ENCODE data around the gene IGSF23.

IGSF23 gene

GRCh38 chr19:44575116-44575700 lies 38.2 kb upstream of the IGSF23 start:
- no peak overlapping the region for H3K4me3 ChIP-seq (ENCODE audit: low read length in 2 of 2)
- no peaks in the 10 kb centered on the region for H3K36me3 ChIP-seq (ENCODE audit: control insufficient read depth in 2 of 2, insufficient read depth in 2 of 2, low read length in 2 of 2)
- H3K27ac ChIP-seq (ENCODE audit: low read length): no peak overlapping the region
- H3K9me3 ChIP-seq (ENCODE audit: control insufficient read depth in 2 of 2, low read length in 2 of 2): no peaks in the 10 kb centered on the region
- H3K4me1 ChIP-seq (ENCODE audit: control insufficient read depth, insufficient read depth, low read length): no peaks in the 10 kb centered on the region
- H3K9ac ChIP-seq (ENCODE audit: low read length in 2 of 2): no peak overlapping the region
- peaks cover 0 to 4% of the 10 kb centered on the region in 2 donors for H3K27me3 ChIP-seq (ENCODE audit: control insufficient read depth in 1 of 2, insufficient read depth in 2 of 2, low read length in 2 of 2)

GRCh38 chr19:44576843-44577565 lies 36.4 kb upstream of the IGSF23 start:
- Histone ChIP-seq H3K4me1 (ENCODE audit: control insufficient read depth, insufficient read depth, low read length) (no peaks in the 10 kb centered on the region), H3K27me3 (ENCODE audit: control insufficient read depth in 1 of 2, insufficient read depth in 2 of 2, low read length in 2 of 2) (no peaks in the 10 kb centered on the region), H3K9ac (ENCODE audit: low read length in 2 of 2) (no peak overlapping the region), H3K4me3 (ENCODE audit: low read length in 2 of 2) (no peak overlapping the region), H3K9me3 (ENCODE audit: control insufficient read depth in 2 of 2, low read length in 2 of 2) (no peaks in the 10 kb centered on the region), H3K27ac (ENCODE audit: low read length) (no peak overlapping the region), H3K36me3 (ENCODE audit: control insufficient read depth in 2 of 2, insufficient read depth in 2 of 2, low read length in 2 of 2) (no peaks in the 10 kb centered on the region)

DNA sequence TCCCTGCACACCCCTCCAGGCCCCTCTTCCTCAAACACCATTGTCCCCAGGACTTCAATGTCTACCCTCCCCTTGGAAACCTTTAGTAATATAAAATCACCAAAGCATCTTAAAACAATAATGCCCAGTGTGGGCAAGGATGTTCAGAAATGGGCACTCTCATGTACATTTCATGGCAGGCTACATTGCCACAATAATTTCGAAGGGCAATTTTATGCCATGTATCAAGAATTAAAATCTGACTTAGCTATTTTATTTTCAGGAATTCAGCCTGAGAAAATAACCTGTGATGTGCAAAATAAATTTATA lies 35.8 kb upstream of the IGSF23 start:
- Histone ChIP-seq H3K9me3 (ENCODE audit: control insufficient read depth in 2 of 2, low read length in 2 of 2) (no peaks in the 10 kb centered on the region), H3K4me3 (ENCODE audit: low read length in 2 of 2) (no peak overlapping the region), H3K9ac (ENCODE audit: low read length in 2 of 2) (no peak overlapping the region), H3K4me1 (ENCODE audit: control insufficient read depth, insufficient read depth, low read length) (no peaks in the 10 kb centered on the region), H3K27ac (ENCODE audit: low read length) (no peak overlapping the region), H3K27me3 (ENCODE audit: control insufficient read depth in 1 of 2, insufficient read depth in 2 of 2, low read length in 2 of 2) (no peaks in the 10 kb centered on the region), H3K36me3 (ENCODE audit: control insufficient read depth in 2 of 2, insufficient read depth in 2 of 2, low read length in 2 of 2) (no peaks in the 10 kb centered on the region)

GRCh38 chr19:44579663-44580365 lies 33.5 kb upstream of the IGSF23 start:
- Histone ChIP-seq H3K36me3 (ENCODE audit: control insufficient read depth in 2 of 2, insufficient read depth in 2 of 2, low read length in 2 of 2) (no peaks in the 10 kb centered on the region), H3K27me3 (ENCODE audit: control insufficient read depth in 1 of 2, insufficient read depth in 2 of 2, low read length in 2 of 2) (peaks cover 0 to 3% of the 10 kb centered on the region in 2 donors), H3K27ac (ENCODE audit: low read length) (no peak overlapping the region), H3K4me1 (ENCODE audit: control insufficient read depth, insufficient read depth, low read length) (no peaks in the 10 kb centered on the region), H3K9me3 (ENCODE audit: control insufficient read depth in 2 of 2, low read length in 2 of 2) (no peaks in the 10 kb centered on the region), H3K4me3 (ENCODE audit: low read length in 2 of 2) (no peak overlapping the region), H3K9ac (ENCODE audit: low read length in 2 of 2) (no peak overlapping the region)

- Histone ChIP-seq H3K27ac (ENCODE audit: low read length) (no peak overlapping the region), H3K4me1 (ENCODE audit: control insufficient read depth, insufficient read depth, low read length) (no peaks in the 10 kb centered on the region), H3K9me3 (ENCODE audit: control insufficient read depth in 2 of 2, low read length in 2 of 2) (no peaks in the 10 kb centered on the region), H3K4me3 (ENCODE audit: low read length in 2 of 2) (no peak overlapping the region), H3K9ac (ENCODE audit: low read length in 2 of 2) (no peak overlapping the region), H3K27me3 (ENCODE audit: control insufficient read depth in 1 of 2, insufficient read depth in 2 of 2, low read length in 2 of 2) (peaks cover 0 to 3% of the 10 kb centered on the region in 2 donors), H3K36me3 (ENCODE audit: control insufficient read depth in 2 of 2, insufficient read depth in 2 of 2, low read length in 2 of 2) (no peaks in the 10 kb centered on the region)
Observed at GRCh38 chr19:44580366-44580895, 32.9 kb upstream of the IGSF23 start.

- H3K4me3 ChIP-seq (ENCODE audit: low read length in 2 of 2): no peak overlapping the region
- no peak overlapping the region for H3K27ac ChIP-seq (ENCODE audit: low read length)
- no peaks in the 10 kb centered on the region for H3K36me3 ChIP-seq (ENCODE audit: control insufficient read depth in 2 of 2, insufficient read depth in 2 of 2, low read length in 2 of 2)
Observed at GRCh38 chr19:44581288-44581687, 32.1 kb upstream of the IGSF23 start.

GRCh38 chr19:44582581-44583265 lies 30.6 kb upstream of the IGSF23 start:
- Histone ChIP-seq H3K9me3 (ENCODE audit: control insufficient read depth in 2 of 2, low read length in 2 of 2) (no peaks in the 10 kb centered on the region), H3K4me3 (ENCODE audit: low read length in 2 of 2) (no peak overlapping the region), H3K27me3 (ENCODE audit: control insufficient read depth in 1 of 2, insufficient read depth in 2 of 2, low read length in 2 of 2) (peaks cover 0 to 3% of the 10 kb centered on the region in 2 donors)

More at GRCh38 chr19:44581288-44581687, 32.1 kb upstream of the IGSF23 start:
- no peak overlapping the region for H3K9ac ChIP-seq (ENCODE audit: low read length in 2 of 2)
- no peaks in the 10 kb centered on the region for H3K9me3 ChIP-seq (ENCODE audit: control insufficient read depth in 2 of 2, low read length in 2 of 2)
- no peaks in the 10 kb centered on the region for H3K4me1 ChIP-seq (ENCODE audit: control insufficient read depth, insufficient read depth, low read length)
- H3K27me3 ChIP-seq (ENCODE audit: control insufficient read depth in 1 of 2, insufficient read depth in 2 of 2, low read length in 2 of 2): peaks cover 0 to 3% of the 10 kb centered on the region in 2 donors

DNA sequence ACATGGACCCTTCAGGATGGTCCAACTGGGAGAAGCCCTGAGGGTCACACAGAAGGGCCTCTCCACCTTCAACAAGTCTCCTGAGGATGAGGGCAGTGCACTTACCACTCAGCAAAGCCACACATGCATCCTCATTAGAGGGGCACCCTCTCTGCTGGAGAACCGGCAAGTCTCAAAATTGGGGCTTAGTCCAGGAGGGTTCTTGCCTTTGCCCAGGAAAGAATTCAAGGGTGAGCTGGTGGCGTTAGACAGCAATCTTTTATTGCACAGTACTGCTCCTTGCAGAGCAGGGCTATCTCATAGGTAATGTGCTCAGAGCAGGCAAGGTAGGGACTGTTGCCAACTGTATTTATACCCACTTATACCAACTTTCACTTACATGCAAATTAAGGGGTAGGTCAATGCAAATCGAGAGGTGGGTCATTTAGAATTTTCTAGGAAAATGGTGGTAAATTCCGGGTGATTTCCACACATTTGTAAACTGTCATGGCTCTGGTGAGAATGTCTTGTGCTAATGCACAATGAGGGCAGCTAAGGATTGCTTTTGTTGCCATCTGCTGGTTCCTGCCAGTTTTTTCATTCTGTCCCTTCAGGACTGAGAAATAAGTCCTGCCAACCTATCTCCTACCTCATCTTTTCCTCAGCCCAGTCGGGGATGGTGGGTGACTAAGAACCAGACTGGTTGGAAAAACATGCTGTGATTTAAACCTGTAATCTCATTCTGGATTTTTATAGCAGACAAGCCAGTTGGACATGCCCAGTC lies 27.8 kb upstream of the IGSF23 start:
- Histone ChIP-seq H3K27me3 (ENCODE audit: control insufficient read depth in 1 of 2, insufficient read depth in 2 of 2, low read length in 2 of 2) (peaks cover 0 to 3% of the 10 kb centered on the region in 2 donors), H3K9me3 (ENCODE audit: control insufficient read depth in 2 of 2, low read length in 2 of 2) (no peaks in the 10 kb centered on the region), H3K4me1 (ENCODE audit: control insufficient read depth, insufficient read depth, low read length) (no peaks in the 10 kb centered on the region), H3K36me3 (ENCODE audit: control insufficient read depth in 2 of 2, insufficient read depth in 2 of 2, low read length in 2 of 2) (no peaks in the 10 kb centered on the region), H3K27ac (ENCODE audit: low read length) (no peak overlapping the region), H3K4me3 (ENCODE audit: low read length in 2 of 2) (no peak overlapping the region), H3K9ac (ENCODE audit: low read length in 2 of 2) (no peak overlapping the region)

More at GRCh38 chr19:44582581-44583265, 30.6 kb upstream of the IGSF23 start:
- Histone ChIP-seq H3K9ac (ENCODE audit: low read length in 2 of 2) (no peak overlapping the region), H3K27ac (ENCODE audit: low read length) (no peak overlapping the region), H3K4me1 (ENCODE audit: control insufficient read depth, insufficient read depth, low read length) (no peaks in the 10 kb centered on the region), H3K36me3 (ENCODE audit: control insufficient read depth in 2 of 2, insufficient read depth in 2 of 2, low read length in 2 of 2) (no peaks in the 10 kb centered on the region)

- no peak overlapping the region for H3K4me3 ChIP-seq (ENCODE audit: low read length in 2 of 2)
- no peak overlapping the region for H3K9ac ChIP-seq (ENCODE audit: low read length in 2 of 2)
- no peaks in the 10 kb centered on the region for H3K4me1 ChIP-seq (ENCODE audit: control insufficient read depth, insufficient read depth, low read length)
- no peak overlapping the region for H3K27ac ChIP-seq (ENCODE audit: low read length)
- no peaks in the 10 kb centered on the region for H3K9me3 ChIP-seq (ENCODE audit: control insufficient read depth in 2 of 2, low read length in 2 of 2)
- peaks cover 2 to 3% of the 10 kb centered on the region in 2 donors for H3K27me3 ChIP-seq (ENCODE audit: control insufficient read depth in 1 of 2, insufficient read depth in 2 of 2, low read length in 2 of 2)
- no peaks in the 10 kb centered on the region for H3K36me3 ChIP-seq (ENCODE audit: control insufficient read depth in 2 of 2, insufficient read depth in 2 of 2, low read length in 2 of 2)
Observed at GRCh38 chr19:44587963-44588770, 25.2 kb upstream of the IGSF23 start.

All from stomach smooth muscle (tissue), 2 donors.